C4-2B (cell line): ENCODE measurements around the gene TGIF2LX.
"Not testable (repeated sequence)": the region's sequence is repeated elsewhere in the genome, so short reads cannot be mapped to it uniquely, and the experiment has no call there.

Experiments
- H3K27ac ChIP-seq: fragments of 450-650 bp; 2 replicates; pipeline ENCODE4 v1.5.1; 2017

TGIF2LX gene

GRCh38 chrX:89921665-89922064 is at the start of gene TGIF2LX:
TSS of gene TGIF2LX (plus strand) at chrX:89921908. CDS start at chrX:89922086, 178 bp downstream.
- H3K27ac ChIP-seq: not testable (repeated sequence)

- H3K27ac ChIP-seq: not testable (repeated sequence)
Observed at GRCh38 chrX:89922338-89922934, 728 bp downstream of the TGIF2LX start.

GRCh38 chrX:89943077-89943476 is 21.4 kb downstream of the TGIF2LX start:
- H3K27ac ChIP-seq: not testable (repeated sequence)

GRCh38 chrX:89965588-89965987 is 43.9 kb downstream of the TGIF2LX start:
- H3K27ac ChIP-seq: not testable (repeated sequence)
